PC-3 (cell line): ENCODE measurements around the gene ILRUN. TPM values are rescaled to one million over a fixed set of nuclear protein-coding genes. Genes with fewer than 3 reads are reported as not detected.
"Not testable (repeated sequence)": the region's sequence is repeated elsewhere in the genome, so short reads cannot be mapped to it uniquely, and the experiment has no call there.

Experiments used
- ATAC-seq: fragments of 200-7000 bp; cut with Tn5 transposase; 2 replicates; pipeline ENCODE4 v1.9.1; 2020; ENCODE audit warnings: mild to moderate bottlenecking, moderate library complexity
- Bru-seq: library from RNA; stranded (reverse); fragments of 400-500 nt; gene quantifications from one replicate; lab custom pipeline; 2021; lab: Mats Ljungman, UMichigan
- BruChase-seq, 2 experiments: library from RNA; stranded (reverse); fragments of 400-500 nt; gene quantifications; one replicate each; lab custom pipeline; 2021; lab: Mats Ljungman, UMichigan
- BruUV-seq: library from RNA; stranded (reverse); fragments of 400-500 nt; replicated peaks from 2 replicates; lab custom pipeline; 2021; lab: Mats Ljungman, UMichigan
- CTCF ChIA-PET: fragments of 300-600 bp; sonication (Branson Sonifier 250); formaldehyde crosslinking; loops from one replicate; lab custom pipeline; 2022; ENCODE audit warnings: antibody characterized with exemption; lab: Charles Lee
- POLR2A ChIA-PET: fragments of 300-600 bp; sonication (Branson Sonifier 250); formaldehyde crosslinking; loops from one replicate; lab custom pipeline; 2022; ENCODE audit warnings: antibody characterized with exemption; ENCODE audit not compliant: unreplicated experiment; lab: Charles Lee
- DNase-seq: peaks from one replicate; pipeline ENCODE4 v3.0.0-alpha.2; 2015
- H2AFZ ChIP-seq: fragments of 300-600 bp; sonication (generic); 2 replicates; pipeline ENCODE4 v1.6.0; 2016; ENCODE audit warnings: antibody characterized with exemption, low read length
- H3F3A ChIP-seq: fragments of 300-600 bp; sonication (generic); one replicate; pipeline ENCODE4 v1.6.0; 2017; ENCODE audit warnings: antibody characterized with exemption, low read length, control low read depth, mild to moderate bottlenecking; ENCODE audit not compliant: unreplicated experiment
- H3K27ac ChIP-seq: fragments of 300-600 bp; sonication (generic); 2 replicates; pipeline ENCODE4 v1.5.1; 2016; ENCODE audit warnings: mild to moderate bottlenecking, low read length
- H3K27me3 ChIP-seq: fragments of 300-600 bp; sonication (generic); 2 replicates; pipeline ENCODE4 v1.6.1; 2016; ENCODE audit warnings: low read length, mixed read lengths
- H3K36me3 ChIP-seq: fragments of 300-600 bp; sonication (generic); 2 replicates; pipeline ENCODE4 v1.6.1; 2016; ENCODE audit warnings: low read depth, mixed run types, low read length, mixed read lengths
- H3K4me1 ChIP-seq: fragments of 300-600 bp; sonication (generic); 2 replicates; pipeline ENCODE4 v1.5.1; 2016; ENCODE audit warnings: low read length; ENCODE audit not compliant: insufficient read depth
- H3K4me2 ChIP-seq: fragments of 300-600 bp; sonication (generic); 2 replicates; pipeline ENCODE4 v1.6.0; 2016; ENCODE audit warnings: low read length
- H3K4me3 ChIP-seq: fragments of 300-600 bp; sonication (generic); 2 replicates; pipeline ENCODE4 v1.5.1; 2016; ENCODE audit warnings: mild to moderate bottlenecking, low read length, mixed read lengths
- H3K79me2 ChIP-seq: fragments of 300-600 bp; sonication (generic); 2 replicates; pipeline ENCODE4 v1.6.1; 2017; ENCODE audit warnings: low read length, mixed read lengths
- H3K9ac ChIP-seq: fragments of 300-600 bp; sonication (generic); 2 replicates; pipeline ENCODE4 v1.6.0; 2016; ENCODE audit warnings: mild to moderate bottlenecking, low read length
- H3K9me2 ChIP-seq: fragments of 300-600 bp; sonication (generic); replicated peaks from 2 replicates; pipeline ENCODE4 v1.6.1; 2016; ENCODE audit warnings: mixed run types, low read length, mixed read lengths
- H3K9me3 ChIP-seq: fragments of 300-600 bp; sonication (generic); 2 replicates; pipeline ENCODE4 v1.6.1; 2016; ENCODE audit warnings: low read length, mixed read lengths
- H4K20me1 ChIP-seq: fragments of 300-600 bp; sonication (generic); 2 replicates; pipeline ENCODE4 v1.6.1; 2016; ENCODE audit warnings: low read length, mixed read lengths
- CTCF ChIP-seq: fragments of 300-600 bp; sonication (generic); conservative IDR thresholded peaks from 2 replicates; pipeline ENCODE4 v1.5.1; 2017; ENCODE audit warnings: antibody characterized with exemption, low read depth, mild to moderate bottlenecking, low read length
- EZH2 ChIP-seq: fragments of 300-600 bp; sonication (generic); IDR thresholded peaks from one replicate; pipeline ENCODE4 v1.6.1; 2017; ENCODE audit warnings: antibody characterized with exemption, mild to moderate bottlenecking, low read length; ENCODE audit not compliant: unreplicated experiment
- EZH2phosphoT487 ChIP-seq: fragments of 300-600 bp; sonication (generic); IDR thresholded peaks from 2 replicates; pipeline ENCODE4 v1.6.1; 2018; ENCODE audit warnings: mild to moderate bottlenecking, antibody characterized with exemption, low read length, borderline replicate concordance
- intact Hi-C: fragments of 100-400 bp; cut with micrococcal nuclease; formaldehyde crosslinking; loops from 2 replicates; pipeline ENCODE4 v1.9.0; 2023
- long read RNA-seq: library from polyadenylated mRNA; unstranded; transcript quantifications from one replicate; pipeline ENCODE4 v2.0.0, GENCODE V29; 2021; ENCODE audit not compliant: unreplicated experiment
- total RNA-seq: library from RNA; depleted of rRNA; stranded (reverse); fragments of >200 nt; gene quantifications from 2 replicates; pipeline ENCODE4 v1.2.3, GENCODE V29; 2014; rRNA removed

Gene ILRUN
- 54.8 and 59.5 TPM in 2 replicates for total RNA-seq
- Bru-seq, nascent RNA: percentile 83 among the genes with signal in this experiment
- percentile 86 among the genes with signal in this experiment for BruChase-seq, experiment 1, labeled RNA remaining after a 6-hour chase
- percentile 81 among the genes with signal in this experiment for BruChase-seq, experiment 2, labeled RNA remaining after a 2-hour chase
- long read RNA-seq, full-length matches to known transcripts: 69 of 123 reads
- long read RNA-seq, partial matches to known transcripts: 14 of 123 reads
- long read RNA-seq, other reads (novel, unspliced or antisense): 40 of 123 reads

GRCh38 chr6:34696739-34697543 is at the start of gene ILRUN:
Gene ILRUN (minus strand): TSS chr6:34696767. CDS start chr6:34696603, 164 bp downstream.
- H3K4me1 ChIP-seq: peaks cover 21% of the 10 kb centered on the region
- TF ChIP-seq CTCF (no peak), EZH2 (no peak), EZH2phosphoT487 (no peak)
- CTCF ChIA-PET: no interaction called here
- ATAC-seq (peak; percentile 84), DNase-seq (peak; percentile 95)
- no peaks in the 10 kb centered on the region for H3F3A ChIP-seq
- H3K27ac ChIP-seq: peak within 1 kb of the TSS; percentile 8; the same call in 1 of the 2 replicates
- no peaks in the 10 kb centered on the region for H3K9me2 ChIP-seq
- TSS peak; percentile 99 for BruUV-seq
- peak within 1 kb of the TSS; percentile 87 for H3K4me3 ChIP-seq
- intact Hi-C loops: no loop called here
- peak within 1 kb of the TSS; percentile 89 for H3K9ac ChIP-seq
- no peaks in the 10 kb centered on the region for H3K9me3 ChIP-seq
- 0 out of 2 replicates have a peak, but pooled peaks cover 3% of the 10 kb centered on the region for H3K36me3 ChIP-seq
- peak within 1 kb of the TSS; percentile 96 for H3K4me2 ChIP-seq
- H3K79me2 ChIP-seq: peaks cover 46% of the 10 kb centered on the region
- POLR2A ChIA-PET: interaction anchor here (0.6 to 1.2 kb wide), 2 partner anchors 49 to 86 kb away, joined by 4 read pairs; no protein-coding TSS in a partner anchor
- H3K27me3 ChIP-seq: no peaks in the 10 kb centered on the region
- H2AFZ ChIP-seq: peak within 1 kb of the TSS; percentile 83
- 0 out of 2 replicates have a peak, but pooled peaks cover 6% of the 10 kb centered on the region for H4K20me1 ChIP-seq

DNA sequence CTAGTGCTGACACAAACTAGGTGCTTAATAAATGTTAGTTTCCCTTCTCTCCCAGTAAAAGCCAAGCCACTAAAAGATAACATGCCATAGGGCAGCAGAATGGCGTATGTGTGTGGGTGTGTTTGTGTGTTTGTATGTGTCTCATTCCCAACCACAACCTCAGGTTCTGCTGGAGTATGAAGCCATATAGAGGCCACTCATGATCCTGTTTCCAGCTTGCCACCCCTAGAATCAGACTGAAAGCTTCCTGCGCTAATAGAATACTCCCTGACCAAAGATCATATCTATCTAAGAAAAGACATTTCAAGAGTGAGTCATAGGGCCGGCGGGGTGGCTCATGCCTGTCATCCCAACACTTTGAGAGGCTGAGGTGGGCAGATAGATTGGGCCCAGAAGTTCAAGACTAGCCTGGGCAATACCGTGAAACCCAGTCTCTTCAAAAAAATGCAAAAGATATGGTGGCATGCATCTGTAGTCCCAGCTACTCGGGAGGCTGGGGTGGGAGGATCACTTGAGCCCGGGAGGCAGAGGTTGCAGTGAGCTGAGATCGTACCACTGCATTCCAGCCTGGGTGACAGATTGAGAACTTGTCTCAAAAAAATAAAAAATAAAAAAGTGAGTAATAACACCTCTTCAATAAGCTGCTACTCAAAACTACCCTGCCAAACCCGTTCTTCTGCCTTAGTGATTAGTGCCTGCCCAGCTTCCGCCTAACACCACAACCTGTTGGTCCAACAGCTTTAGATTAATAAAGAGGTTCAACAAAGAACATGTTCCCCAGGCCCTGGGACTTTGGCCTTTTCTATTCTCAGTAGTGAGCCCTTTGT is 48.9 kb upstream of the ILRUN start:
- CTCF ChIA-PET: no interaction called here
- H3K9me2 ChIP-seq: no peaks in the 10 kb centered on the region

GRCh38 chr6:34744294-34744647 is 47.7 kb upstream of the ILRUN start:
- H3K79me2 ChIP-seq, H3F3A ChIP-seq, ATAC-seq, H3K9ac ChIP-seq, H3K36me3 ChIP-seq, H3K4me2 ChIP-seq, DNase-seq, H2AFZ ChIP-seq, H4K20me1 ChIP-seq, H3K9me3 ChIP-seq, intact Hi-C loops, H3K4me3 ChIP-seq, BruUV-seq, H3K27me3 ChIP-seq, POLR2A ChIA-PET, H3K27ac ChIP-seq, H3K9me2 ChIP-seq, CTCF ChIA-PET: not testable (repeated sequence)
- peaks cover 15% of the 10 kb centered on the region for H3K4me1 ChIP-seq

More for the DNA sequence above, 48.9 kb upstream of the ILRUN start:
- POLR2A ChIA-PET: interaction anchor here (0.6 kb wide), 1 partner anchor 49 kb away, joined by 4 read pairs; the partner anchor contains the start of gene ILRUN
- intact Hi-C loops: no loop called here
- H3K4me2 ChIP-seq: peak overlapping the region; percentile 27; the same call in 1 of the 2 replicates
- no peaks in the 10 kb centered on the region for H3K79me2 ChIP-seq
- peak; percentile 69 for DNase-seq
- BruUV-seq: no TSS peak
- H3K9me3 ChIP-seq: no peaks in the 10 kb centered on the region
- no peaks in the 10 kb centered on the region for H3K27me3 ChIP-seq
- H3K27ac ChIP-seq: peak overlapping the region; percentile 54
- peaks cover 15% of the 10 kb centered on the region for H3K4me1 ChIP-seq
- TF ChIP-seq EZH2: no peak
- no peak for TF ChIP-seq EZH2phosphoT487
- TF ChIP-seq CTCF: no peak
- H3K9ac ChIP-seq: no peak overlapping the region
- peaks cover 3% of the 10 kb centered on the region for H3F3A ChIP-seq
- no peaks in the 10 kb centered on the region for H4K20me1 ChIP-seq
- H3K36me3 ChIP-seq: no peaks in the 10 kb centered on the region
- no peak overlapping the region for H3K4me3 ChIP-seq
- H2AFZ ChIP-seq: no peak overlapping the region
- peak; percentile 35 for ATAC-seq
